GM21528 (cell line): Measurements from ENCODE around the gene EDIL3.
"Not testable (repeated sequence)": the region's sequence is repeated elsewhere in the genome, so short reads cannot be mapped to it uniquely, and the experiment has no call there.

Source experiments
- ATAC-seq: cut with Tn5 transposase; IDR thresholded peaks from one replicate; pipeline ENCODE4 v1.9.1; 2021; ENCODE audit warnings: mild to moderate bottlenecking, moderate library complexity; ENCODE audit not compliant: unreplicated experiment, low FRiP score

The EDIL3 gene

GRCh38 chr5:84204772-84205171, 179.9 kb downstream of the EDIL3 start:
- ATAC-seq: no peak

GRCh38 chr5:84202136-84202535, 182.5 kb downstream of the EDIL3 start:
- no peak for ATAC-seq

GRCh38 chr5:84197538-84197937, 187.1 kb downstream of the EDIL3 start:
- ATAC-seq: no peak

- ATAC-seq: no peak
Measured at GRCh38 chr5:84191281-84191680, 193.4 kb downstream of the EDIL3 start.

GRCh38 chr5:84184857-84185256, 199.8 kb downstream of the EDIL3 start:
- ATAC-seq: no peak

GRCh38 chr5:84181093-84181492, 203.6 kb downstream of the EDIL3 start:
- ATAC-seq: no peak

GRCh38 chr5:84168841-84169240, 215.8 kb downstream of the EDIL3 start:
- no peak for ATAC-seq

- ATAC-seq: no peak
Measured at GRCh38 chr5:84163671-84164070, 221.0 kb downstream of the EDIL3 start.

GRCh38 chr5:84162695-84163094, 222.0 kb downstream of the EDIL3 start:
- ATAC-seq: no peak

- ATAC-seq: not testable (repeated sequence)
Measured at GRCh38 chr5:84160650-84161049, 224.0 kb downstream of the EDIL3 start.

GRCh38 chr5:84149094-84149493, 235.6 kb downstream of the EDIL3 start:
- ATAC-seq: no peak

- ATAC-seq: no peak
Measured at GRCh38 chr5:84148651-84149050, 236.0 kb downstream of the EDIL3 start.

GRCh38 chr5:84137541-84137940, 247.1 kb downstream of the EDIL3 start:
- ATAC-seq: no peak

GRCh38 chr5:84131372-84131771, 253.3 kb downstream of the EDIL3 start:
- no peak for ATAC-seq

GRCh38 chr5:84130006-84130580, 254.6 kb downstream of the EDIL3 start:
- no peak for ATAC-seq

- no peak for ATAC-seq
Measured at GRCh38 chr5:84125216-84125615, 259.5 kb downstream of the EDIL3 start.

GRCh38 chr5:84119252-84119651, 265.4 kb downstream of the EDIL3 start:
- no peak for ATAC-seq

- ATAC-seq: no peak
Measured at GRCh38 chr5:84118551-84118950, 266.1 kb downstream of the EDIL3 start.

- no peak for ATAC-seq
Measured at GRCh38 chr5:84115727-84116126, 269.0 kb downstream of the EDIL3 start.

- ATAC-seq: no peak
Measured at GRCh38 chr5:84113246-84114105, 271.2 kb downstream of the EDIL3 start.

GRCh38 chr5:84092738-84093137, 291.9 kb downstream of the EDIL3 start:
- no peak for ATAC-seq
